ENCODE data around the gene CD93.

Gene CD93

DNA sequence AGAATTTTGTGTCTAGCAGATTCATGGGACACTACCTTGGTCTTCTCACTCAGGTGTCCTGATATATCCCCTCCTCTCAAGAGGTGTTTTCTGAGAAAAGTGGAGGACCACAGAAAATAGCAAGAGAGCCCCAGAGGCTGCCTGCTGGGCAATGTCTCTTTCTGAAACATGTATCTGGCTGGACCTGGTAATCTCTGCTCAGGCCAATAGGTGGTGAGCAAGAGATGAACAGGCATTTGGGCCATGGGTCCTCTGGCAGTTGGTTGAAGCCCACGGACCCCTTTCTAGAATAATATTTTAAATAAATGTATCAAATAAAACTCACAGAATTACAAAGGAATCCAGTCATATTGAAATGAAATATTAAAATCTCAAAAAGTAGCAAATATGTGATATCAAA lies 27.9 kb downstream of the CD93 start:
- no peak for DNase-seq

DNA sequence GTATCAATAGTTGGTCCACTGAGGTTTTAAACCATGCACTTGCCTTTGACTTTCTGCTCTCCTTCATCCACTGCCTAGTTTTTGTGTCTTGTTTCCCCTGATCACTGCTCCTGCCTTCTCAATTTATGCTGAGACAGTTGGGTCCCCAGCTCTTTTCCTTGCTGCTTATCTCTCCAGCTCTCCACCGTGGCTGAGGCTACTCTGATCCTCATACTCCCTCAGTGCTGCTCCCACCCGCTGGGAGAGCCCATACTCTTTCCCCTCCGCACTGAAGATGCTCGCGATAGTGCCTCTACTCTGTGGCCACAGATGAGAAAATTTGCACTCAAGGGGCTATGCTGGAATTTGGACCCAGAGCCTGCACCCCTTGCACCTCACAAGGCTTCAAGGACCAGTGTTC lies 33.2 kb downstream of the CD93 start:
- DNase-seq, result no peak

DNA sequence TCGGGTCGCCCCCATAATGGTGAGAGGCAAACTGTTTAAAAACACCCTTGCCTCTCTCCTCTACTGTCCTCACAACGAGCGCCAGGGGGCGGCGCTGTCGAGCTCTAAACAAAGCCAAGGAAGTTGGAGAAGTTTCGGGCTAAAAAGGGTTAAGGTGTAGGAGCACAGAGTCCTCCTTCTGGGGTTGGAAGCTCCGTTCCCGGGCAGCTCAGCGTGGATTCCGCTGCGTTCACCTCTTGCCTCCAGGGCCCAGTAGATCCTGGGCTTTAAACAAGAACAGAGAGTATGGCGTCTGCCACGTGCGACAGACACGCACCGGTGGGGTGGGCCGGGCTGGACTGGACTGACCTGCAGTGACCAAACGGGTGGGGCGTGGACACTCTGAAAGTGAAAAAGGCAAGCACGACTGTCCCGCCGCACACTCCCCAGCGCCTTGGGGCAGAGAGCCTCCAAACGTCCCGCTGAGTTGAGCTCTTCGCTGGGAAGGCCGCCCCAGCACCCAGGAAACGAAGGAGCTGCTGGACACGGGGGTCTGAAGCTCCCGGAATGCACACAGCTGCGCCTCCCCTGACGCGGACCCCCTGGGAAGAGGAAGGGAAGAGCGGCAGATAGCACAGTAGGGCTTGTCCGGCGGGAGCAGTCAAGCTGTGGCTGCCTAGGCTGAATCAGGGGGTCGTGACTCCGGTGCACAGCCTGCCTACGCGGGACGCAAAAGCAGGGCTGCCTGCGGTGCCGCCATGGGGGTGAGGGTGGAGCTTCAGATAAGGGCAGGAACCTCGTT lies 35.1 kb downstream of the CD93 start:
- DNase-seq, result peak; percentile 83

DNA sequence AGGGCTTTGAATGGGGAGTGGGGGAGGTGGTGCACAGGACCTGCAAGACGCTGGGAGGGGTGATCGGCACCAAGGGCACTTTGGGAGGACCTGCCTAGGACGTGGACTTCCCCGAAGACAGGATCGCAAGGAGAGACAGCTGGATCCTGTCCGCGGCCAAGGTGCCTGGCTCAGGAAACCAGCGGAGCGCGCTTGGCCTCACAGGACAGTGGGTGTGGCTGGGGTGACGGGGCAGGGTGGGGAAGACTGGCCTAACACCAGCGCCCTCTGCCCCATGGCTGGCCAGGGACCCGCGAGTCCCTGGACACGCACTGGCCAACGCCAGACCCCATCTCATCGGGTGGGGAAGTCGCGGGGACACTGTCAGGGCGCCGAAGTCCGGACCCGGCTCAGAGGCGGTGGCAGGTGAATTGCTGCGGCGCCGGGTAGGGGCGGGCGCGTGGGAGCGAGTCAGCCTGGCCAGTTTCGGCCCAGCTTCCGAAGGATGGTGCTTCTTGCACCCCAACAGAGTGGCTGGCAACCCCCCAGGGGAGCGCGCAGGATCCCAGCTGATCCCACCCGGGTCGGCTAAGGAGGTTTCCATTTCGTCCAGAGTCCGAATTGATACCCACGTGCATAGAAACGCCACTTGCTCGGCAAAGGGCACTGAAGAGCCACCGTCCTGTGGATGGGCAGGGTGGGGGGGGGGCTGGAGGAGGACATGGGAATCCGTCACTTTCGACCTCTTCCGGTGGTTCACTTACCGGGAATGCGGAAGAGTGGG lies 35.9 kb downstream of the CD93 start:
- DNase-seq, result peak; percentile 57

DNA sequence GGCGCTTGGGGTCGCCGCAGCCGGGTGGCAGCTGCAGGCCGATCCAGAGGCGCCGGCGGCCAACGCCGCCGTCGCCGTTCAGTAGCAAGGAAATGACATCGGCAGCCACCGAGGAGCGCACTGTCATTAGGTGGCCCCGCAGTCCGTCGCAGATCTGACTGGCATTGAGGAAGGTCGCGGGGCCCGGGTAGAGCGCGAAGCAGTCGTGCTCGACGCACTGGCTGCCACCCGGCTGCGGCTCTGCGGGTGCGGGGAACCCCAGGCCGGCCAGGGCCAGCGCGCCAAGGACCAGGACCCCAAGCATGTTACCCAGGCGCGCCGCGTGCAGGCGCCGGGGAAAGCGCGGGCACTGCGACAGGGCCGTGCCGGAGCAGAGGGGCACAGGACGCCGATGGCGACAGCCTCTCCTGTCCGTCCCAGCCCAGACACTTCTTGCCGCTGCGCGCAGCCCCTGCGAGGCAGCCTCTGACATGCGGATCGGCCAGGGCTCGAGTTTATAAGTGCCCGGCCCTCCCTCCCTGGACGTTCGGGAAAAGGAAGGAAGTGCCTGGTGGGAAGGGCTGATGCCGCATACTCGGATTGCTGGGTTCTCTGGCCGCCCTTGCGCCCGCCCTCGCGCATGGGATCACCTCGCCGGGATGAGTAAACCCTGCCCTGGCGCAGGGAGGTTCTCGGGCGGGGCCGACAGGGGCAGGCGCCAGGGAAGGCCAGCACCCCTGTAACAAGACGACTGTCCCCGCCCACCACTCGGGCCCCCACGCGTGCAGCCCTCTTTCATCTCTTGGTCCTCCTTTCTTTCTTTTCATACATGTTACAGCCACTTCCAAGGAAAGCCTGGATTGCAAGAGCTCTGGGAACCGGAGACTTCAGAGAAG lies 36.7 kb downstream of the CD93 start, which contains the start of gene THBD:
Gene THBD, minus strand, starts transcription at position 472 of the 875 bp plus-strand sequence. Its CDS starts 168 bp downstream, at position 304.
- peak; percentile 76 for DNase-seq

DNA sequence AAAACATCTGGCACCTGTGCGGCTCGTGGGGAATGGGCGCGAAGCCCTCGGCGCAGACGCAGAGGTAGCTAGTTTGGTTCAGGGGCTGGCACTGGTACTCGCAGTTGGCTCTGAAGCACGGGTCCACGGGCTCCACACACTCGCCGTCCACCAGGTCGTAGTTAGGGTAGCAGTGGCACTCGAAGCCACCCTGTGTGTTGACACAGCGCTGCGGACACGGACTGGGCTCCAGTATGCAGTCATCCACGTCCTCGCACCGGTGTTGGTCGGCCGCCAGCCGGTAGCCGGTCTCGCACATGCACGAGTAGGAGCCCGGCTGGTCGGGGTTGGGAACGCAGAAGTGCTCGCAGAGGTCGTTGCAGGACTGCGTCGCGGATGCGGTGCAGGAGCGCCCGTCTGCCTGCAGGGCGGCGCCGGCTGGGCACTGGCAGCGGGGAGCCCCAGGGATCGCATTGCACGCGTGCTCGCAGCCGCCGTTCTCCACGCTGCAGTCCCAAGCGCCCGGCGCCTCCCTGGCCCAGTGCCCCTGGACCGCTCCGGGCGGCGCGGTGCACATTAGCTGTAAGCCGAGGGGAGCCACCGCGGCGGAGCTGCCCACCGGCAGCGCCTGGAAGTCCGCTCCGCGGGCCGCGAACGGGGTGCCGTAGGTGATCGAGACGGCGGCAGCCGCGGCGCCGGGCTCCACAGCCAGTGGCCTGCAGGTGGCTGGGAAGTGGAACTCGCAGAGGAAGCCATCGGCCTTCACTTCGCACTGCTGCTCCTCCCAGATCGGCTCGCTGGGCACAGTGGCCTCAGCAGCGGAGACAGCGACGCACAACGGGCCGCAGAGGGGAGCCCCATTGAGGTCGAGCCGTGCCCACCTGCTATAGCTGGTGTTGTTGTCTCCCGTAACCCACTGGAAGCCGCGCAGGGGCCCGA lies 37.6 kb downstream of the CD93 start:
- peak; percentile 51 for DNase-seq

DNA sequence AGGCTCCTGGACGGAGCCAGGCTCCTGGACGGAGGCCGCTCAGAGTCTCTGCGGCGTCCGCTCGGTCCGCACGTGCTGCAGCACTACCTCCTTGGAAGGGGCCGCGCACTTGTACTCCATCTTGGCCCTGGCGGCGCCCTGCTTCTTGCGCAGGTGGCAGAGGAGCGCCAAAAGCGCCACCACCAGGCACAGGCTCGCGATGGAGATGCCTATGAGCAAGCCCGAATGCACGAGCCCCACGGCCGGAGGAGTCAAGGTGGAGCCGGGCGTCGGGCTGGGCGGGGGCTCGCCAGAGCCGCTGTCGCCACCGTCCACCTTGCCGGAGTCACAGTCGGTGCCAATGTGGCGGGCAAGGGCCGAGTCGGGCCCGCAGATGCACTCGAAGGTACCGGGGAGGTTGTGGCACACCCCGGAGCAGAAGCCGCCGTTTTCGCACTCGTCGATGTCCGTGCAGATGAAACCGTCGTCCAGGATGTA lies 38.3 kb downstream of the CD93 start:
- no peak for DNase-seq

DNA sequence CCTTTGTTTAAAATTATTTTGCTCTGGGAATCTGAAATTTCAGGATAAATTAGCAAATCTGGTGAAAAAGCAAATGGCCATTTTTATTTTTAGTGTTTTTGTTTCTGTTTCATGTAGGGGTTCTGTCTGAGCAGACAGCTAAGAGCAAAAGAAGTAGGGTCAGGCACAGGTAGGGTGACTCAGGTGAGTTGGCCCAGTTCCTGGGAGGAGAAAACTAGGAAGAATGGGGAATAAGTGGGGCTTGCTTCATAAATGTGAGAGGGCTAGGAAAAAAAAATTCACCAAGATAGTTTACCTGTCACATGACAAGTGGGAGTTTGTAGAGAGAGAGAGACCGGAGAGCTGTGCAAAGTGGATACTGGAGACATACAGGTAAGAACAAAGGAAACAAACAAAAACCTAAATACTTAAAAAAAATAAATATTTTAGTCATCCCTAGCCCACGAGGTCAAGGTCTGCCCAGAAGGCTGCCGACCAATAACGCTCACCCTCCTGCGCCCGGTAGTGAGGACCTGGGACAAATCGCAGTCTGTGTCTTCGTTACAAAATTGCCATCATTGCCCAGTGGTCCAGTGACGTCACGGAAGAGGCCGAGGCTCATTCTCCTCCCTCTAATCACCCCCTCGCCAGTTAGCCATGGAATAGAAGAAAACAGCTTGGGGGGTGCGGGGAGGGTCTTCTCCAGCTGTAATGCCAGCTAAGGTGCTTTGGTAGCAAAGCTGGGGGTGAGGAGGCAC lies 39.0 kb downstream of the CD93 start:
- no peak for DNase-seq

DNA sequence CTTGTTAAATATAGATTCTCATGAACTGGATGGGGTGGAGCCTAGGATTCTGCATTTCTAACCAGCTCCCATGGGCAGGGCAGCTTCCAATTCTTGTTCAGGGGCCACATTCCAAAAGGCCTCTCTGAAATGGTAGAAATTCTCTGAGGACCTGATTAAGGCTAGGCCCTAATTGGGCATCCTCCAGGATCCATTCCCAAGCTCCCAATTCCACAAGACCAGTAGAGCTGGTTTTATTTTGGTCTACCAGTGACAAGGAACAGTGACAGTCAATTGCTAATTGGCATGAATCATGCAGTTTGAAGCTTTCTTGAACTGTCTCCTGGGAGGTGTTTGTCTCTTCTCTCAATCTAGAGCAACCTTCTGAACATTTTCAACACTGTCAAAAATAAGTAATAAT lies 39.7 kb downstream of the CD93 start:
- DNase-seq, result no peak

DNA sequence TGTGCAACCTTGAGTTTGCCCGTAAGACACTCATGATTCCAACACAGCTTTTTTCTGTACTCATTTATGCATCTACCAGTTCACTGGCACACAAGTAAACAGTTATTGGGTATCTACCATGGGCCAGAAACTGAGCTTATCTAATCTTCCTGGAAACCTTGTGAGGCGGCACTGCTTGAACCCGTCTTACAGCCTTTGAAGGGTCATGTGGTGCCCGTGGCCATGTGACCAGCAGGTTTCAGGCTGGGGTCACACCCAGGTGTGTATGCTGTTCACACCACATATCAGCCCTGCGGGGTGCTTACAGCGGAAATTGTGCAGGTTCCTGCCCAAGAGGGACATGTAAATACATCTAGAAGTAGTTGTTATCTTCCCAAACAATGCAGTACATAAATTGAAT lies 42.7 kb downstream of the CD93 start:
- DNase-seq, result no peak

DNA sequence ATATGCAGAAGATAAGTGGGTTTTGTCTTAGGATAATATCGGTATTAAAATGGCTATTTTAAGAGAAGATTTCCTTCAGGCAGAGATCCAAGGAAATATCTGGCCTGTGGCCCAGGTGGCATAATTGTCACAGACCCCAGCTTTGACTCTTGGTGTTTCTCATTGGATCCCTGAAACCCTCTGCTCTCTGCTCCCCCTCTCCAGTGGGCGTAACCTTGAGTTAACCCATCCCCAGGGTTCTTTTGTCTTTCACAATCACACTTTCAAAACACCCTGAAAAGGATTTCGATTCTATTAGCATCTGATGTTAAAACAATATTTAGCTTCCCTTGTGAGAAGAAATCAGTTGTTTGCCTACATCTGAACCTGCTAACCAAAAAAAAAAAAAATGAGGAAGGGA lies 43.9 kb downstream of the CD93 start:
- DNase-seq, result no peak

DNA sequence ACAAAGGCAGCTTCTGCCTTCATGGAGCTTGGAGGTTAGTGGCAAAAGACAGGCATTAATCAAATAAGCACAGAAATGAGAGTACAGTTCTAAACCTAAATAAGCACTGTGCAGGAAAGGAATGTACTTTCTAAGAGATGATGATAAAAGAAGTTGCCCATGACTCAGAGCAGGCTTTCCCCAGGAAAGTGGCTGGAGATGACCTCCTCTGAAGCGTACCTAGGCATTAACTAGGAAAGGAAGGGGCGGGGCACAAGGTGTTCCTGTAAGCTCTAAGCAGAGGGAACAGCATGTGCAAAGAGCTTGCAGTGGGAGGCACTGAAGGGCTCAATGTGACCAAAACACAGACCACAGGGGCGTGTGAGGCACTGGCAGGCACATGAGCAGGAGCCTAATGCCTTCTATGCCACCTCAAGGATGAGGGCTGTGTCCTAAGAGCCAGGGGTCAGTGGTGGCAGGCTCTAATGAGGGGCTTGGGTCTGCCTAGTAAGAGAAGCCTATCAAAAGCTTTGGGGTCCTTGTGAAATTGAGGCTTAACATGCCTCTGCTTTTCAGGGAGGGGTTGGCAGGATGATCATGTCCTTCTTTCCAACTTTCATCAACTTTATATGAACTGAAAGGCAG lies 46.1 kb downstream of the CD93 start:
- DNase-seq, result no peak

DNA sequence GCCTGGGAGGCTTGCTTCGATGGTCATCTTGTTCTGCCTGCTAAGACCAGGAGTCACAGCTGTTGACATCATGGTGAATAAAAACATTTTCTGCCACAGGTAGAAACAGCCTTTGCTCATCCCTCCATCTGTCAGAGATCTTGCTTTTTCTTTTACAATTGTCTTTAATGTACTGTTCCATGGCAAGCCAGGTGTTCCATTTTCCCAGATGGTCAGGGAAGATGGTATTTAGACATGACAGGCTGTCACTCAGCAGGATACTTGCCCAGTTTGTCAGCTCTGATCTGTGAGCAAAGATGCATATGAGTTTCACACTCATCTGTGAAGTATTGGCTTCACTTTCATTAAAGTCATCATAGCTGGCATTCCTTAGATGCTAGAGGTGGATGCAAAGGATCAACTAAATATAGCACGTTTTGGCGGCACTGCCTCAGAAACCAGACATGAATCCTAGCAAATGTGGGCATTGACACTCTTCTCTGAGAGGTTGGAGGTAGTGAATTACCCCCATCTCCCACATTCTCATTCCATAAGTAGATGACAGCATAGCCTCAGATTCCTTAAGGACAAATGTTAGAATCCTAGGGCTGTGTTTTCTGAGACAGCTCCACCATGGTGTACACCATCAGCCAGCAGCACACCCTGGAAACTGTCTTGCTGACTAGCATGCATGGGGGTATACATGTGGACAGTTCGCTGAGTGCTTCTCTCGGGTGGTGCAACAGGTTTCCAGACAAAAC lies 46.8 kb downstream of the CD93 start:
- DNase-seq, result no peak

DNA sequence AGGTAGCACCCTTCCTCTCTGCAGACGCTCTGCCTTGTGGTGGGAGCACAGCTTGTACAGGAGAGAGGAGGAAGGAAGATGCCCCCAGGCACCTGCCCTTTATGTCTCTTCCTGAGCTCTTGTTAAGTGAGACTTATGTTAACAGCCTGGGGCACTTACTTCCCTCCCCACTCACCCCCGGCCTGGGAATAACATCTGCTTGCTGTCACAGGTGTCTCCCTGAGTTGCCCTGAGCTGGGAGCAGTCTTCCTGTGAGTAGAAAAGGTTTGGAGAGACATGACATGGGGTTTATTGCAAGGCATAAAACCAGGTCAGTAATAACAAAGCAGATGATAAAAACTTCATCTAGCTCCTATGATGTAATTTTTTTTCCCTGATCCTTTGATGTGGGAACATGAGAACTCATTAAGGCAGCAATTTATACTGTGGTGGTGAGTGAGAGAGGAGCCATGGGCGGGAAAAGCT lies 49.1 kb downstream of the CD93 start:
- no peak for DNase-seq

DNA sequence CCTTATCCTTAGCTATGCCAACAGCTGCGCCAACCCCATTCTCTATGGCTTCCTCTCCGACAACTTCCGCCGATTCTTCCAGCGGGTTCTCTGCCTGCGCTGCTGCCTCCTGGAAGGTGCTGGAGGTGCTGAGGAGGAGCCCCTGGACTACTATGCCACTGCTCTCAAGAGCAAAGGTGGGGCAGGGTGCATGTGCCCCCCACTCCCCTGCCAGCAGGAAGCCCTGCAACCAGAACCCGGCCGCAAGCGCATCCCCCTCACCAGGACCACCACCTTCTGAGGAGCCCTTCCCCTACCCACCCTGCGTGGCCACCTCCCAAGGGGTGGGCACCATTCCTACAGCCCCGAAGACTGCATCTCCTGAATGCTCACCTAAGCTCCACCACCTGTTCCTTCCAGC lies 49.8 kb downstream of the CD93 start:
- DNase-seq, result no peak

DNA sequence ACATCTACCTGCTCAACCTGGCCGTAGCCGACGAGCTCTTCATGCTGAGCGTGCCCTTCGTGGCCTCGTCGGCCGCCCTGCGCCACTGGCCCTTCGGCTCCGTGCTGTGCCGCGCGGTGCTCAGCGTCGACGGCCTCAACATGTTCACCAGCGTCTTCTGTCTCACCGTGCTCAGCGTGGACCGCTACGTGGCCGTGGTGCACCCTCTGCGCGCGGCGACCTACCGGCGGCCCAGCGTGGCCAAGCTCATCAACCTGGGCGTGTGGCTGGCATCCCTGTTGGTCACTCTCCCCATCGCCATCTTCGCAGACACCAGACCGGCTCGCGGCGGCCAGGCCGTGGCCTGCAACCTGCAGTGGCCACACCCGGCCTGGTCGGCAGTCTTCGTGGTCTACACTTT lies 50.4 kb downstream of the CD93 start:
- DNase-seq, result no peak

DNA sequence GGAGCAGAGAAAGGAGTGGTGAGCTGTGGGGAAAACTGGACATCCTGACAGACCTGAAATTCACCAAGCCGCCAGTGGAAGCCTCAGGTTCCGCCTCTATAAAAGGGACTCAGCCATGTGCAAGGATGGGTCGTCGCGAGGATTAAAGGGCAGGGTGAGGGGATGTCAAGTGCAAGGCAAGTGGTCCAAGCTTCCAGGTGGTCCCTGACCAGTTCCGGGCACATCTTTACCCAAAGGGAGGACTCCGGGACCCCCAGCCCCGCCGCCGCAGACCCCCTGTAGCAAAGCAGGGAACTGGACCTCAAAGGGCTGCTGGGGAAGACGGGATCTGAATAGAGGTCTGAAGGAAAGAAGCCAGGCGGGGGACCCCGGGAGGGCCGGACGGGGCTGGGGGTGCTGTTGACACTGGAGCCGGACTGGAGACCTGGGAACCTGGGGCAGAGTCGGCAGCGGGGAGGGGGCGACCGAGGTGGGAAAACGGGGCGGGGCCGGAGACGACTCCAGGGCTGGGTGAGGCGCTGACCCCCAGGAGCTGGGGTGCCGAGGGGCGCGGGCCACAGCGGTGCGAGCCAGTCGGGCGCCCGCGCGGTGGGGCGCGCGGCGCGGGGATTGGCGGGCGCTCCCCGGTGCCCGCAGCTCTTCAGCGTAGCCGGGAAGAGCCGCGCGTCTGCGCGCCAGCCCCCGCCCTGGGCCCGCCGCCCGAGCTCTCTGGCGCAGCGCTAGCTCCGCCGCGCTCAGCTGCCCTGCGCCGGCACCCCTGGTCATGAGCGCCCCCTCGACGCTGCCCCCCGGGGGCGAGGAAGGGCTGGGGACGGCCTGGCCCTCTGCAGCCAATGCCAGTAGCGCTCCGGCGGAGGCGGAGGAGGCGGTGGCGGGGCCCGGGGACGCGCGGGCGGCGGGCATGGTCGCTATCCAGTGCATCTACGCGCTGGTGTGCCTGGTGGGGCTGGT lies 51.1 kb downstream of the CD93 start, which contains the start of gene SSTR4:
Gene SSTR4, plus strand, starts transcription at position 592 of the 951 bp plus-strand sequence. Its CDS starts 172 bp downstream, at position 764.
- no peak for DNase-seq

DNA sequence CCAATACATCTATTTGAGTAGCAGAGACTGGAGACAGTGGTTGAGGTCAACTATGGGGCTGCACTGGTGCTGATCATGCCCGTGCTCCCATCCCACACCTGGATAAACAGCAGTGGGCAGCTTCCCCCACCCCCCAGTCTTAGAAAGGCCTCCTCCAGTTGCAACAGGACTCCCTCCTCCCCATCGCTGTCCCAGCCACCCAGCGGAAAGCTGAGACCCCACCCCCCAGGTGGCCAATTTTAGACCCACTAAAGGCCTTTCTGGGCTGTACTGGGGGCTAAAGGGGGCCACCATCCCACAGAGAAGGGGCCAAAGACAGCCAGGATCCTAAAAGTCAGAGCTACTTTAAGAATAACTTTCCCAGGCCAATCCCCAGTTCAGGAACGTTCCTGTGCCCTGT lies 52.2 kb downstream of the CD93 start:
- DNase-seq, result no peak

DNA sequence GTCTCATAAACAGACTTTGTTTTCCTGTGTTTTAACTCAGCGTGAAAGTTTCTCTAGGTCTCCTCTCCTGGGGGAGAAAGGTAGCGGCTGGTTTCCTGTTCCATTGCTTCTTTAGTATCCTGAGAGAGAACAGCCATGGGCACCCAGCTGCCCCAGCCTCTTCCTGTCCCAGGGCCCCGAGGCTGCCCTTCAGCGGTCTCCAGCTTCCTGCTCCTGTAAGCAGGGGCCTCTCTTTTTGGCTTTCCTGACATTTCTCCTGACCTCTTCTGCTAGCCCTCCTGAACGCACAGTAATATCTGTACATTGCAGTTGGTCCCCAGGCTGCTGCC lies 53.4 kb downstream of the CD93 start:
- no peak for DNase-seq
